Mucosa of stomach (tissue), 1 donor: ENCODE results near the gene CAMSAP3.

Source experiments
- H3K27me3 ChIP-seq: one replicate; pipeline ENCODE4 v1.7.0; 2013; ENCODE audit warnings: mild to moderate bottlenecking, low read length; ENCODE audit not compliant: control insufficient read depth, insufficient read depth
- H3K36me3 ChIP-seq: one replicate; pipeline ENCODE4 v1.7.0; 2013; ENCODE audit warnings: low read length; ENCODE audit not compliant: control insufficient read depth, insufficient read depth
- H3K4me1 ChIP-seq: one replicate; pipeline ENCODE4 v1.7.0; 2013; ENCODE audit warnings: mild to moderate bottlenecking, low read length; ENCODE audit not compliant: control insufficient read depth, insufficient read depth
- H3K4me3 ChIP-seq: one replicate; pipeline ENCODE4 v1.7.0; 2013; ENCODE audit warnings: low read length
- H3K9ac ChIP-seq: one replicate; pipeline ENCODE4 v1.7.0; 2013; ENCODE audit warnings: mild to moderate bottlenecking, low read length, moderate library complexity
- H3K9me3 ChIP-seq: one replicate; pipeline ENCODE4 v1.7.0; 2013; ENCODE audit warnings: mild to moderate bottlenecking, low read length, moderate library complexity; ENCODE audit not compliant: control insufficient read depth
- donor health status: Pancreatic carcinoma.

The CAMSAP3 gene

GRCh38 chr19:7607874-7608560, 12.4 kb downstream of the CAMSAP3 start:
- peaks cover 16% of the 10 kb centered on the region for H3K4me1 ChIP-seq
- no peaks in the 10 kb centered on the region for H3K36me3 ChIP-seq
- H3K4me3 ChIP-seq, result no peak overlapping the region
- H3K9me3 ChIP-seq, result no peaks in the 10 kb centered on the region
- H3K9ac ChIP-seq, result no peak overlapping the region
- H3K27me3 ChIP-seq, result no peaks in the 10 kb centered on the region

GRCh38 chr19:7610491-7611240, 15.0 kb downstream of the CAMSAP3 start:
- H3K9ac ChIP-seq, result no peak overlapping the region
- H3K4me3 ChIP-seq, result no peak overlapping the region
- H3K9me3 ChIP-seq, result no peaks in the 10 kb centered on the region
- no peaks in the 10 kb centered on the region for H3K27me3 ChIP-seq
- H3K36me3 ChIP-seq, result no peaks in the 10 kb centered on the region
- H3K4me1 ChIP-seq, result no peaks in the 10 kb centered on the region

- H3K36me3 ChIP-seq, result no peaks in the 10 kb centered on the region
- H3K27me3 ChIP-seq, result no peaks in the 10 kb centered on the region
- H3K9ac ChIP-seq, result no peak overlapping the region
- no peaks in the 10 kb centered on the region for H3K4me1 ChIP-seq
- no peaks in the 10 kb centered on the region for H3K9me3 ChIP-seq
- no peak overlapping the region for H3K4me3 ChIP-seq
These were observed 16.0 kb downstream of the CAMSAP3 start for GRCh38 chr19:7611541-7612279.

DNA sequence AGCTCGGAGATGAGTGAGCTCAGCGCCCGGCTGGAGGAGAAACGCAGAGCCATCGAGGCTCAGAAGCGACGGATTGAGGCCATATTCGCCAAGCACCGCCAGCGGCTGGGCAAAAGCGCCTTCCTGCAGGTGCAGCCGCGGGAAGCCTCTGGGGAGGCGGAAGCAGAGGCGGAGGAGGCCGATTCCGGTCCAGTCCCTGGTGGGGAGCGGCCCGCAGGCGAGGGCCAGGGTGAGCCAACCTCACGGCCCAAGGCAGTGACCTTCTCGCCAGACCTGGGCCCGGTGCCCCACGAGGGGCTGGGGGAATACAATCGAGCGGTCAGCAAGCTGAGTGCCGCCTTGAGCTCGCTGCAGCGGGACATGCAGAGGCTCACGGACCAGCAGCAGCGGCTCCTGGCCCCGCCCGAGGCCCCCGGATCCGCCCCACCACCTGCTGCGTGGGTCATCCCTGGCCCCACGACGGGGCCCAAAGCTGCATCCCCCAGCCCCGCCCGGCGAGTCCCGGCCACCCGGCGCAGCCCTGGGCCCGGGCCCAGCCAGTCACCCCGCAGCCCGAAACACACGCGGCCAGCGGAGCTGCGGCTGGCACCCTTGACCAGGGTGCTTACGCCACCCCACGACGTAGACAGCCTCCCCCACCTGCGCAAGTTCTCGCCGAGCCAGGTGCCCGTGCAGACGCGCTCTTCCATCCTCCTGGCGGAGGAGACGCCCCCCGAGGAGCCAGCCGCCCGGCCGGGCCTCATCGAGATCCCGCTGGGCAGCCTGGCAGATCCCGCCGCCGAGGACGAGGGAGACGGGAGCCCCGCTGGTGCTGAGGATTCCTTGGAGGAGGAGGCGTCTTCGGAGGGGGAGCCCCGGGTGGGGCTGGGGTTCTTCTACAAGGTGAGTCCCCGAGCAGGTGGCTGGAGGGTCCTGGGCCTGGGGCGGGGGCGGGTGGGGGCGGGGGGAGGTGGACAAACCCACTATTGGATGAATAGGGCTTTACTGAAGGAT, 16.9 kb downstream of the CAMSAP3 start:
- H3K36me3 ChIP-seq, result no peaks in the 10 kb centered on the region
- H3K9me3 ChIP-seq, result no peaks in the 10 kb centered on the region
- peaks cover 6% of the 10 kb centered on the region for H3K4me1 ChIP-seq
- no peak overlapping the region for H3K4me3 ChIP-seq
- no peak overlapping the region for H3K9ac ChIP-seq
- H3K27me3 ChIP-seq, result no peaks in the 10 kb centered on the region

- H3K4me1 ChIP-seq, result peaks cover 31% of the 10 kb centered on the region
- H3K4me3 ChIP-seq, result no peak overlapping the region
- H3K36me3 ChIP-seq, result no peaks in the 10 kb centered on the region
- H3K9me3 ChIP-seq, result no peaks in the 10 kb centered on the region
- no peaks in the 10 kb centered on the region for H3K27me3 ChIP-seq
- H3K9ac ChIP-seq, result no peak overlapping the region
These were observed 19.4 kb downstream of the CAMSAP3 start for GRCh38 chr19:7614859-7615741.

DNA sequence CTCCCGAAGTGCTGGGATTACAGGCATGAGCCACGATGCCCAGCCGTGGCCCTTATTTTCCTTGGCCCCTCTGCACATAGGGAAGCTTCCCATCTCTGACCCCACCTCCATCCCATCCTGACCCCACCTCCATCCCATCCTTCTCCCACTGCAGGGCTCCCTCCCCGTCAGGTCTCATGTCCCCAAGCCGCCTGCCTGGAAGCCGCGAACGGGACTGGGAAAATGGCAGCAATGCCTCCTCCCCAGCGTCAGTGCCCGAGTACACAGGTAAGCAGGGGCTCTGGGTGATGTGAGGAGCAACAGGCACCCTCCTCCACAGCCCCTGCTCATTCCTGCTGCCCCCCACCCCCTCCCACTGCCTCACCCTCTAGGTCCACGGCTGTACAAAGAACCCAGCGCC, 21.5 kb downstream of the CAMSAP3 start:
- H3K9ac ChIP-seq, result no peak overlapping the region
- no peaks in the 10 kb centered on the region for H3K27me3 ChIP-seq
- H3K4me1 ChIP-seq, result peaks cover 33% of the 10 kb centered on the region
- H3K36me3 ChIP-seq, result peaks cover 3% of the 10 kb centered on the region
- H3K4me3 ChIP-seq, result no peak overlapping the region
- H3K9me3 ChIP-seq, result no peaks in the 10 kb centered on the region

DNA sequence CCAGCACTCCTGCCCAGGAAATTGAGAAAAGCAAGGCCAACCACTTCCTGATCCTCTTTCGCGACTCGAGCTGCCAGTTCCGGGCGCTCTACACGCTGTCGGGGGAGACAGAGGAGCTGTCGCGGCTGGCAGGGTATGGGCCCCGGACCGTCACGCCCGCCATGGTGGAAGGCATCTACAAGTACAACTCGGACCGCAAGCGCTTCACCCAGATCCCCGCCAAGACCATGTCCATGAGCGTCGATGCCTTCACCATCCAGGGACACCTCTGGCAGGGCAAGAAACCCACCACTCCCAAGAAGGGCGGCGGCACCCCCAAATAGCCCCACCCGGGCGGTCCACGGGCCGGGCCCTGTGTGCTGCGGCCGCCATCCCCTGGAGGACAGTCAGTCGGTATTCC, 22.1 kb downstream of the CAMSAP3 start:
- Histone ChIP-seq H3K36me3 (peaks cover 6% of the 10 kb centered on the region), H3K4me1 (peaks cover 33% of the 10 kb centered on the region), H3K4me3 (no peak overlapping the region), H3K9ac (peak overlapping the region; percentile 11), H3K27me3 (no peaks in the 10 kb centered on the region), H3K9me3 (no peaks in the 10 kb centered on the region)

GRCh38 chr19:7618348-7618747, 22.7 kb downstream of the CAMSAP3 start:
- Histone ChIP-seq H3K9ac (peak overlapping the region; percentile 11), H3K9me3 (no peaks in the 10 kb centered on the region), H3K27me3 (no peaks in the 10 kb centered on the region), H3K4me3 (no peak overlapping the region), H3K4me1 (peaks cover 33% of the 10 kb centered on the region), H3K36me3 (peaks cover 11% of the 10 kb centered on the region)

DNA sequence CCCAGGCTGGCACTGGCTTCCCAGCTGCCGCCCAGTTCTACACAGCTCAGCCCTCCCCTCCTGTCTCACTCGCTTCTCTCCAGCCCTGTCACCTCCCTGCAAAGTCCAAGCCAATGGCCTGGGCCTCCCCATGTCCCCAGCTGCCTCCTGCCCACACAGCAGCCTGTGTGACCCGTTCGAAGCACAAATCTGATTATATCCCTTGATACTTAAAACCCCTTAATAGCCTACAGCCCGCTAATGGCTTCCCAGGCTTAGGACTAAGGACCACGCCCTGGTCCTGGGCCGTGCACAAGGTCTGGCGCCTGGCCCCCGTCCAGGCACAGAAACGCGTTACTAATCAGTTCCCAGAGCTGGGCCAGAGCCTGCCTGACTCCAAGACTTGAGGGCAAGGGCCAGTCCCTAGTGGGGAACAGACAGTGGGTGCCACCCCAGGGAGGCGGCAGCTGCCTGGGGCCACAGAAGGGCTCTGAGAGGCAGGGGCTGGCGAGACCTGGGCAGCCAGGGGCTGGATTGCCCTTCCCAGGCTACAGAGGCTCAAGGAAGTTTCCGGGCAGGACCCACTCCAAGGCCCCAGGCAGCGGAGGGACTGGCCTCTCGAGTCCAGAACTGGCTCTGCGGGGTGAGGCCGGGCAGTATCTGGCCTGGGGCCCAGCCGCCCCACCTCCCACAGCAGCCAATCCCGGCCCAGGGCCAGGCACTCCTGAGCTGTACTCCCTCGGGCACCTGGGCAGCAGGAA, 23.3 kb downstream of the CAMSAP3 start:
- Histone ChIP-seq H3K27me3 (no peaks in the 10 kb centered on the region), H3K4me3 (peak overlapping the region; percentile 15), H3K9me3 (no peaks in the 10 kb centered on the region), H3K4me1 (peaks cover 33% of the 10 kb centered on the region), H3K9ac (peak overlapping the region; percentile 11), H3K36me3 (peaks cover 11% of the 10 kb centered on the region)

DNA sequence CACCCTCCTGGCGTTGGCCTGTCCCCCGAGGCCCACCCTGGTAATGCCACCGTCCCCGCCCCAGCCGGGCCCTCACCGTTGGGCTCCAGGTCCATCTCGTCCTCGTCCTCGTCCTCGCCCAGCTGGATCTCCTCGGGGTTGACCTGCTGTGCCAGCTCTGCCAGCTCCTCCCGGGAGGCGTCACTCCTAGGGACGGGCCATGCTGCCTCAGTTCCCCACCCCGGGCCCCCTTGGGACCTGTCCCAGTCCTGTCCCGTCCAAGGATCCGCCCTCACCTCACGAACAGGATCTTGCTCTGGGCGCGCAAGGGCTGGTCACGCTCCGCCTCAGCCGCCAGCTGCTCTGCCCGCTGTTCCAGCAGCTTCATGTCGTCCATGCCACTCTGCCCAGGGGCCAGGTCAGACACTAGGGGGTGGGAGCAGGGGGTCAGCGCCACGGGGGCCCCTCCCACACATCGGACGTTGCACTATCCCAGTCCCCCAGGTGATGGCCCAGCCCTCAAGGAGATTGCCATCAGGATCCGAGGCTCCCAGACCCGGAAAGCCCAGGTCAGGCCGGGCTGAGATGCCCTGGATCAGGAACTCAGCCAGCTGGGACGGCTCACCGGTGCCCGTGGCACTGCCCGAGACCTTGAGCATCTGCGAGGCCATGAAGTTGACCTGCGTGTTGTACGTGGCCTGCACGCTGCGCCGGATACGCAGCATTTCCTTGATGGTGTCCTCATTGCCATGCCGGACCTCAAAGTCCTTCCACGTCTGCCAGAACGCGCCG, 24.2 kb downstream of the CAMSAP3 start:
- Histone ChIP-seq H3K36me3 (peaks cover 11% of the 10 kb centered on the region), H3K27me3 (no peaks in the 10 kb centered on the region), H3K9me3 (no peaks in the 10 kb centered on the region), H3K4me1 (peaks cover 33% of the 10 kb centered on the region), H3K4me3 (no peak overlapping the region), H3K9ac (no peak overlapping the region)
